ENCODE data around the gene HSPA1L.

DNA sequence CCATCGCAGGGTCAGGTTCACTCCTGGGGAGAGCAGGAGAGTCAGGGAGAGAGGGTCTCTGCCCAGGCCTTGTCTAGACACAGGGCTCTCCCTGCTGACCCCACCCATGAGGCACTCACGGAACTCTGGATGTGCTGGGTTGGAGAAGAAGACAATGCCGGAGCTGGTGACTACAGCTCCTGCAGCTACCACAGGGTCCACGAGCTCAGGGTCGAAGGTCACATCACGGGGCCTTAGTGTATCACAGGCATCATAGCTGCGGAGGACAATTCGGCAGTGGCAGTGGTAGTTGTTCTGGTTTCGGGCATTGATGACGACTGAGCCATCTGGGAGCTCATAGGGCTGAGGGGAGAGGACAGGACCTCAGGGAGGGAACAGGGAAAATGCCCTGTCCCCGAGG lies 44.8 kb upstream of the HSPA1L start:
- TF ChIP-seq EZH2 (IDR thresholded peaks at IDR 0.05; ENCODE audit: borderline replicate concordance, insufficient read depth, low read length, poor library complexity, severe bottlenecking) = no peak
- TF ChIP-seq, protein P1, sequence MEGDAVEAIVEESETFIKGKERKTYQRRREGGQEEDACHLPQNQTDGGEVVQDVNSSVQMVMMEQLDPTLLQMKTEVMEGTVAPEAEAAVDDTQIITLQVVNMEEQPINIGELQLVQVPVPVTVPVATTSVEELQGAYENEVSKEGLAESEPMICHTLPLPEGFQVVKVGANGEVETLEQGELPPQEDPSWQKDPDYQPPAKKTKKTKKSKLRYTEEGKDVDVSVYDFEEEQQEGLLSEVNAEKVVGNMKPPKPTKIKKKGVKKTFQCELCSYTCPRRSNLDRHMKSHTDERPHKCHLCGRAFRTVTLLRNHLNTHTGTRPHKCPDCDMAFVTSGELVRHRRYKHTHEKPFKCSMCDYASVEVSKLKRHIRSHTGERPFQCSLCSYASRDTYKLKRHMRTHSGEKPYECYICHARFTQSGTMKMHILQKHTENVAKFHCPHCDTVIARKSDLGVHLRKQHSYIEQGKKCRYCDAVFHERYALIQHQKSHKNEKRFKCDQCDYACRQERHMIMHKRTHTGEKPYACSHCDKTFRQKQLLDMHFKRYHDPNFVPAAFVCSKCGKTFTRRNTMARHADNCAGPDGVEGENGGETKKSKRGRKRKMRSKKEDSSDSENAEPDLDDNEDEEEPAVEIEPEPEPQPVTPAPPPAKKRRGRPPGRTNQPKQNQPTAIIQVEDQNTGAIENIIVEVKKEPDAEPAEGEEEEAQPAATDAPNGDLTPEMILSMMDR (IDR thresholded peaks at IDR 0.05; ENCODE audit: poor library complexity, severe bottlenecking) = no peak
